Nephron (organoid): ENCODE results near the gene CEND1.

Experiments
- H3K27ac Mint-ChIP-seq, 3 experiments: 2 replicates each; pipeline ENCODE4 v1.8.0; 2020; ENCODE audit warnings: mixed read lengths in 3 of 3, mild to moderate bottlenecking in 2 of 3, moderate library complexity in 1 of 3
- H3K27me3 Mint-ChIP-seq: 2 replicates; pipeline ENCODE4 v1.8.0; 2021; ENCODE audit warnings: low read depth, mild to moderate bottlenecking, moderate library complexity, mixed read lengths
- H3K36me3 Mint-ChIP-seq: 2 replicates; pipeline ENCODE4 v1.8.0; 2020; ENCODE audit warnings: low read depth, mixed read lengths
- H3K4me1 Mint-ChIP-seq: 2 replicates; pipeline ENCODE4 v1.8.0; 2020; ENCODE audit warnings: mixed read lengths
- H3K4me3 Mint-ChIP-seq, 3 experiments: 2 replicates each; pipeline ENCODE4 v1.8.0; 2020; ENCODE audit warnings: mild to moderate bottlenecking in 3 of 3, mixed read lengths in 3 of 3, moderate library complexity in 2 of 3
- H3K9me3 Mint-ChIP-seq: 2 replicates; pipeline ENCODE4 v1.8.0; 2020; ENCODE audit warnings: mixed read lengths
- TF ChIP-seq, protein P1 (sequence below), 3 experiments: fragments of 200-600 bp; sonication (generic); IDR thresholded peaks; one replicate each; pipeline ENCODE4 v1.5.0; 2021; ENCODE audit warnings: antibody characterized with exemption in 3 of 3; ENCODE audit not compliant: unreplicated experiment in 3 of 3

Gene CEND1

DNA sequence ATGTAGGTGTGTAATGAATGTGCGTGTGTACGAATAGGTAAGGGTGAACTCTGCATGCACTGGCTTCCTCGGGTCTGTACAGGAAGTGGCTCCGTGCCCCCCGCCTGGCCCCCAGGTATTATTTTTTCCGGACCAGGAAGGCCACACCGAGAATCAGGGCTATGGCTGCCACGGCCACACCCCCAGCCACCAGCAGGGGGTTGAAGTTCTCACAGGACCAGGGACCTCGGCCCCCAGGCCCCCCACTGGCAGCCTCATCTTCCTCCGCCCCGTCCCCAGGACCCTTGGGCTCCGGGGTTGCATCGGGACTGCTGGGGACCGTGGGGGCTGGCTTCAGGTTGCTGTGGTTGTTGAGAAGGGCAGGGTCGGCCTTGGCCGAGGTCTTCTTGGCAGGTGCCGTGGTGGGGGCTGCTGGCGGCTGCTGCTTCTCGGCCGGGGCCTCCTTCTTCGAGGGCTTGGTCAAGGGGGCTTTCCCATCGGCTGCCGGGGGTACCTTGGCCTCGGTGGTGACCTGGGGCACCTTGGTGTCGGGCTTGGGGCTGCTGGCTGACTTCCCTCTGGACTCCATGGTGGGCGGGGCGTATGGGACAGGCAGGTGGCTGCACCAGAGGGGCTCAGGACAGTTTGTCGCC is 1.8 kb downstream of the CEND1 start:
- Mint-ChIP-seq H3K4me1 (peaks cover 18% of the 10 kb centered on the region), H3K9me3 (no peaks in the 10 kb centered on the region), H3K27me3 (no peaks in the 10 kb centered on the region), H3K27ac (no peak overlapping the region), H3K4me3 (no peak overlapping the region), H3K36me3 (peaks cover 9% of the 10 kb centered on the region)
- TF ChIP-seq, protein P1, sequence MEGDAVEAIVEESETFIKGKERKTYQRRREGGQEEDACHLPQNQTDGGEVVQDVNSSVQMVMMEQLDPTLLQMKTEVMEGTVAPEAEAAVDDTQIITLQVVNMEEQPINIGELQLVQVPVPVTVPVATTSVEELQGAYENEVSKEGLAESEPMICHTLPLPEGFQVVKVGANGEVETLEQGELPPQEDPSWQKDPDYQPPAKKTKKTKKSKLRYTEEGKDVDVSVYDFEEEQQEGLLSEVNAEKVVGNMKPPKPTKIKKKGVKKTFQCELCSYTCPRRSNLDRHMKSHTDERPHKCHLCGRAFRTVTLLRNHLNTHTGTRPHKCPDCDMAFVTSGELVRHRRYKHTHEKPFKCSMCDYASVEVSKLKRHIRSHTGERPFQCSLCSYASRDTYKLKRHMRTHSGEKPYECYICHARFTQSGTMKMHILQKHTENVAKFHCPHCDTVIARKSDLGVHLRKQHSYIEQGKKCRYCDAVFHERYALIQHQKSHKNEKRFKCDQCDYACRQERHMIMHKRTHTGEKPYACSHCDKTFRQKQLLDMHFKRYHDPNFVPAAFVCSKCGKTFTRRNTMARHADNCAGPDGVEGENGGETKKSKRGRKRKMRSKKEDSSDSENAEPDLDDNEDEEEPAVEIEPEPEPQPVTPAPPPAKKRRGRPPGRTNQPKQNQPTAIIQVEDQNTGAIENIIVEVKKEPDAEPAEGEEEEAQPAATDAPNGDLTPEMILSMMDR (IDR thresholded peaks at IDR 0.05; ENCODE audit: unreplicated experiment in 3 of 3) = no peak

DNA sequence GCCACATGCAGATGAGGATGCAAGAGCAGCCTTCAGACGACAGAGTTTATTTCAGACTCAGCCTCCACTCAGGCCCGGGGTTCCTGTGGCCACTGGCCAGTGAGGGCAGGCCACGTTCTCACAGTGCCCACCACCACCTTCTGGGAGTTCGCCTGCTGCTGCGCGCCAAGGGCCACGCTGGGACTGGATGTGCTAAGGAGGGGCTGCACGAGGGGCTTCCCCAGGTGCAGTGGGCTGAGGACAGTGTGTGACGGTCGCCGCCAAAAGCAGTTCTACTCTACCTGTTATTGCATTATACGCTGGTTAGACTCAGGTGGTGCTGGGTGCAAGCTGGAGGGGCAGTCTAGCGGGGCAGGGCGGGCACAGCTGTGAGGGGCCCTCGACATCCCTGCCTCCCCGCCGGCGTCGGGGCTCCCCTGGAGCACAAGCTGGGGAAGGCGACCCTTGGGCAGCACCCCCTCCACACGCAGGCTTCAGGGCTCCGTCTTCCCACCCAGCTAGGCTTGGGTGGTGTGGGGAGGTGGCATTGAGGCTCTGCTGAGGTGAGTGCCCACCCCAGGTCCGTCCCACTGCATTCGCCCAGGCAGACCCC is 2.7 kb downstream of the CEND1 start:
- TF ChIP-seq, protein P1 (IDR thresholded peaks at IDR 0.05; ENCODE audit: unreplicated experiment in 3 of 3) = no peak
- no peak overlapping the region for H3K27ac Mint-ChIP-seq
- peaks cover 9% of the 10 kb centered on the region for H3K36me3 Mint-ChIP-seq
- no peaks in the 10 kb centered on the region for H3K27me3 Mint-ChIP-seq
- H3K4me3 Mint-ChIP-seq = no peak overlapping the region
- H3K4me1 Mint-ChIP-seq = peaks cover 20% of the 10 kb centered on the region
- no peaks in the 10 kb centered on the region for H3K9me3 Mint-ChIP-seq

- H3K9me3 Mint-ChIP-seq = no peaks in the 10 kb centered on the region
- no peak overlapping the region for H3K4me3 Mint-ChIP-seq
Measured at GRCh38 chr11:786235-787083, 3.4 kb downstream of the CEND1 start.

GRCh38 chr11:783581-784015 is 6.3 kb downstream of the CEND1 start:
- Mint-ChIP-seq H3K36me3 (peaks cover 6% of the 10 kb centered on the region), H3K9me3 (no peaks in the 10 kb centered on the region), H3K27me3 (peaks cover 6% of the 10 kb centered on the region), H3K4me3 (peak overlapping the region; percentile 30 to 50 (median 37)), H3K4me1 (peaks cover 20% of the 10 kb centered on the region), H3K27ac (peak overlapping the region; percentile 41 to 80 (median 60))
- TF ChIP-seq, protein P1 (IDR thresholded peaks at IDR 0.05; ENCODE audit: unreplicated experiment in 3 of 3) = peak; percentile 72 to 86 (median 75)

More at GRCh38 chr11:786235-787083, 3.4 kb downstream of the CEND1 start:
- H3K27me3 Mint-ChIP-seq = no peaks in the 10 kb centered on the region
- peak overlapping the region in 2 of 3 experiments; percentile 68 to 84 for H3K27ac Mint-ChIP-seq
- H3K4me1 Mint-ChIP-seq = peaks cover 20% of the 10 kb centered on the region
- TF ChIP-seq, protein P1 (IDR thresholded peaks at IDR 0.05; ENCODE audit: unreplicated experiment in 3 of 3) = no peak
- peaks cover 9% of the 10 kb centered on the region for H3K36me3 Mint-ChIP-seq

DNA sequence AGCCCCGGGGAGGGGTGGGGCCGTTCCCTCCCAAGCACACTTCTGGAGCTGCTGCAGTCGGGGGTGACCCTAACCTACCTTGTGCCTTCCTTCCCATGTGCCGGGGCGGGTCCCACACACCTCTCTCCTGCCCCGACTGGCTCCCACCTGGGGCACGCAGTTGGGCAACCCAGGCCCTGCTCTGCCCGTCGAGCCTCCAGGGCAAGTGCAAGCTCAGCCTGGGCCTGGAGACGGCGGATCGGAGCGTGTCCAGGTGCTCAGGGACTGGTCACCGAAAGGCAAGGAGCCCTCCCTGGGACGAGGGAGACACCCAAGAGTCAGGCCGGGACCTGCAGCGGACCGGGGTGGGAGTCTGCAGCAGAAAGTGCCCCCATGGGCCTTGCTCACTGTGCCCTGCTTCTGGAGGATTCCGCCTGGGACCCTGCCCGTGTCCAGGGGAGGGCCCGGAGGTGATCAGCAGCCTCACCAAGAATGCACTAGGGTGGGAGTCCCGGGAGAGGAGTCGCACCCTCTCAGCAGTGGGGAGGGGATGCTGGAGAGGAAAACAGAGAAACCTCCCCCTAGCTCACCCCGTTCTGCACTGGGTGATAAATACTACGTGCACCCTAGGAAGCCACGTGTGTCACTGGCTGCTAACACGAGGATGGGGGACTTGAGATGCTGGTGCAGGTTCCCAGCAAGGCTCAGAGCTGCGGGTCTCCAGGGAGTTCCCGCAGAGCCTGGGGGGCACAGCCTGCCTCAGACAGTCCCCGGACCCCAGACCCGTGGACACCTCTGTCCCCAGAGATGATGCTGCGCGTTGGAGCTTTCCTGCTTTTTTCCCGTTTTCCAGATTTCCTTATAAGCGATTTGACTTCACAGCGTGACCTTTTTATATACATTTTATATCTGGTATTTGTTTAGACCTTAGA is 7.4 kb downstream of the CEND1 start:
- peak overlapping the region in 1 of 3 experiments; percentile 28 for H3K4me3 Mint-ChIP-seq
- H3K4me1 Mint-ChIP-seq = peaks cover 20% of the 10 kb centered on the region
- H3K27ac Mint-ChIP-seq = no peak overlapping the region
- TF ChIP-seq, protein P1 (IDR thresholded peaks at IDR 0.05; ENCODE audit: unreplicated experiment in 3 of 3) = no peak
- peaks cover 6% of the 10 kb centered on the region for H3K27me3 Mint-ChIP-seq
- peaks cover 6% of the 10 kb centered on the region for H3K36me3 Mint-ChIP-seq
- H3K9me3 Mint-ChIP-seq = no peaks in the 10 kb centered on the region
